OCI-LY7 (cell line): ENCODE measurements around the gene CHMP4A.

Experiments used
- EZH2phosphoT487 ChIP-seq: fragments of 200-600 bp; sonication (generic); IDR thresholded peaks from 2 replicates; pipeline ENCODE4 v1.6.1; 2018; ENCODE audit warnings: low read depth, borderline replicate concordance, mild to moderate bottlenecking, mixed run types, antibody characterized with exemption, low read length, moderate library complexity, mixed read lengths
- TF ChIP-seq, protein P1 (sequence below): fragments of 200-600 bp; sonication (generic); conservative IDR thresholded peaks from 2 replicates; pipeline ENCODE4 v1.5.1; 2014; ENCODE audit warnings: mild to moderate bottlenecking, antibody characterized with exemption, low read length, moderate library complexity, mixed read lengths

DNA sequence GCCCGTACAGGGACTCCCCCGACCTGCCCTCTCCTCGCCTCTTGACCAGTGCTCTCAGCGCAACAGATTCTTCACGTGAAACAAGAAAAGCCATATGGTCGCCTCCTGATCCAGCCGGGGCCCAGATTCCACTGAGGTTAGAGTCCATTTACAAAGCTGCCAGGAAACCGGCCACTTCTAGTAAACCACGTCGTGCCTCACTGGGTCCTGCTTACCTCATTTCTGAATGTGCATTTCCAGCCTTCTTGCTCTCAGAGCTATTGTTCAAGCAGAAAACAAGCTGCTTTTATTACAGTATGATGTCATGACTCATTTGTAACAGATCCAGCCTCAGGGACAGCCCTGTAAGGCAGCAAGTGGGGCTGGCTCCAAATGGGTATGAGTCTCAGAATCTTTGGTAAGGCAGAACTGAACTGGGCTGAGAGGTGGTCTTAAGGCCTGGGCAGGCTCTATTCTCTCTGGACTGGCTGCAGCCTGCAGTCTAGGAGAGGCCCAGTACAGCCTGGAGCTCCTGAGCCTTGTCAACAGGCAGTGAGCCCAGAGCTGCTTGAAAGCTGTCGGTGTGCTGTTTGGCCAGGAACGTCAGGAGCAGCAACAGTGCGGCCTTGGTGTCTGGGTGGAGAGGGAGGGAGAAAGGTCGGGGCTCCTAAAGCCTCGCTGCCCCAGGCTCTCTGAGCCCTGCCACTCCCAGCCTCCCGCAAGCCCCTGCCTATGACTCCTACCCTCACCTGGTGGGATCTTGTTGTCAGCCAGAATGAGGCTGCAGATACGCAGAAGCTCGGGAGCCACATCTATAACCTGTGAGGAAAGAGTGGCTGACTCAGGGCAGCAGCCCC is 33.1 kb downstream of the CHMP4A start:
- TF ChIP-seq, protein P1, sequence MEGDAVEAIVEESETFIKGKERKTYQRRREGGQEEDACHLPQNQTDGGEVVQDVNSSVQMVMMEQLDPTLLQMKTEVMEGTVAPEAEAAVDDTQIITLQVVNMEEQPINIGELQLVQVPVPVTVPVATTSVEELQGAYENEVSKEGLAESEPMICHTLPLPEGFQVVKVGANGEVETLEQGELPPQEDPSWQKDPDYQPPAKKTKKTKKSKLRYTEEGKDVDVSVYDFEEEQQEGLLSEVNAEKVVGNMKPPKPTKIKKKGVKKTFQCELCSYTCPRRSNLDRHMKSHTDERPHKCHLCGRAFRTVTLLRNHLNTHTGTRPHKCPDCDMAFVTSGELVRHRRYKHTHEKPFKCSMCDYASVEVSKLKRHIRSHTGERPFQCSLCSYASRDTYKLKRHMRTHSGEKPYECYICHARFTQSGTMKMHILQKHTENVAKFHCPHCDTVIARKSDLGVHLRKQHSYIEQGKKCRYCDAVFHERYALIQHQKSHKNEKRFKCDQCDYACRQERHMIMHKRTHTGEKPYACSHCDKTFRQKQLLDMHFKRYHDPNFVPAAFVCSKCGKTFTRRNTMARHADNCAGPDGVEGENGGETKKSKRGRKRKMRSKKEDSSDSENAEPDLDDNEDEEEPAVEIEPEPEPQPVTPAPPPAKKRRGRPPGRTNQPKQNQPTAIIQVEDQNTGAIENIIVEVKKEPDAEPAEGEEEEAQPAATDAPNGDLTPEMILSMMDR = no peak
- TF ChIP-seq EZH2phosphoT487 = no peak
